A549 treated with ZK216348 at 1 μM for 4 hours (cell line): Measurements from ENCODE around the gene MRPS22. TPM values are rescaled to one million over a fixed set of nuclear protein-coding genes. Genes with fewer than 3 reads are reported as not detected.

Experiments
- total RNA-seq: library from RNA; stranded (reverse); fragments of 200-300 nt; extraction: Qiagen RNA extraction; gene quantifications from 5 replicates; pipeline ENCODE4 v1.2.3, GENCODE V29; 2022; ENCODE audit warnings: low read depth

Gene MRPS22
- 40.0 to 58.9 TPM (median 43.7 TPM) in 5 replicates for total RNA-seq

GRCh38 chr3:139343895-139344856 is at the start of gene MRPS22:
TSS of gene MRPS22 (plus strand) at chr3:139344020. CDS start at chr3:139344027, 7 bp downstream.

GRCh38 chr3:139389552-139390368 is 45.9 kb downstream of the MRPS22 start, which contains the start of gene COPB2:
TSS of gene COPB2 (minus strand) at chr3:139389647. CDS start at chr3:139389550, 97 bp downstream.

Other genes with a start within 250 kb of the MRPS22 start
- 66.2 to 79.6 TPM (median 70.3 TPM) in 5 replicates for gene COPB2, start 45.6 kb downstream of the MRPS22 start, total RNA-seq
- gene RBP2, start 132.5 kb downstream of the MRPS22 start, total RNA-seq = not detected in 5 replicates
- gene RBP1, start 195.7 kb downstream of the MRPS22 start, total RNA-seq = 3.6 to 8.6 TPM (median 4.0 TPM) in 5 replicates